Thymus (tissue), 11 donors: ENCODE measurements around the gene KLF15. TPM values are rescaled to one million over a fixed set of nuclear protein-coding genes. Genes with fewer than 3 reads are reported as not detected.

Experiments used
- DNase-seq, 9 donors: peaks; one replicate each; pipeline ENCODE4 v3.0.0-alpha.2; 2013; ENCODE audit warnings: low spot score in 9 of 9, low read depth in 6 of 9, missing footprints in 1 of 9
- H3K27ac ChIP-seq, 2 donors: one replicate each; pipeline ENCODE4 v1.5.1; 2013; ENCODE audit warnings: control low read depth in 1 of 2, low read depth in 1 of 2, low read length in 1 of 2, mild to moderate bottlenecking in 1 of 2, moderate library complexity in 1 of 2
- H3K27me3 ChIP-seq, 2 donors: one replicate each; pipeline ENCODE4 v1.5.1; 2013; ENCODE audit warnings: low read length in 1 of 2; ENCODE audit not compliant: control insufficient read depth in 2 of 2, insufficient read depth in 1 of 2
- H3K36me3 ChIP-seq, 2 donors: one replicate each; pipeline ENCODE4 v1.5.1; 2013; ENCODE audit warnings: low read length in 1 of 2, mild to moderate bottlenecking in 1 of 2, moderate library complexity in 1 of 2; ENCODE audit not compliant: control insufficient read depth in 2 of 2, insufficient read depth in 2 of 2
- H3K4me1 ChIP-seq, 2 donors: one replicate each; pipeline ENCODE4 v1.5.1; 2013; ENCODE audit warnings: low read length in 2 of 2; ENCODE audit not compliant: control insufficient read depth in 2 of 2, insufficient read depth in 2 of 2
- H3K4me3 ChIP-seq, 2 donors: one replicate each; pipeline ENCODE4 v1.5.1; 2013; ENCODE audit warnings: low read length in 2 of 2, control low read depth in 1 of 2, mild to moderate bottlenecking in 1 of 2
- H3K9me3 ChIP-seq, 2 donors: one replicate each; pipeline ENCODE4 v1.5.1; 2013; ENCODE audit warnings: low read length in 1 of 2, mild to moderate bottlenecking in 1 of 2; ENCODE audit not compliant: control insufficient read depth in 2 of 2, insufficient read depth in 1 of 2
- WGBS: extraction: QIAGEN DNeasy Blood & Tissue Kit; methylation state at CpG from one replicate; pipeline ENCODE4 v1.1.7; 2013; 5-methylcytosine and 5-hydroxymethylcytosine counted together
- polyA plus RNA-seq: library from polyadenylated mRNA; stranded (reverse); fragments of 200-250 nt; gene quantifications from one replicate; pipeline ENCODE4 v1.2.3, GENCODE V29; 2013
- total RNA-seq: library from RNA; stranded (reverse); fragments of 120-200 nt; gene quantifications from one replicate; pipeline ENCODE4 v1.2.4, GENCODE V29; 2013
- donor health status: healthy.

KLF15 gene
- total and polyA plus RNA-seq, 2 donors = 0.28 to 7.6 TPM

DNA sequence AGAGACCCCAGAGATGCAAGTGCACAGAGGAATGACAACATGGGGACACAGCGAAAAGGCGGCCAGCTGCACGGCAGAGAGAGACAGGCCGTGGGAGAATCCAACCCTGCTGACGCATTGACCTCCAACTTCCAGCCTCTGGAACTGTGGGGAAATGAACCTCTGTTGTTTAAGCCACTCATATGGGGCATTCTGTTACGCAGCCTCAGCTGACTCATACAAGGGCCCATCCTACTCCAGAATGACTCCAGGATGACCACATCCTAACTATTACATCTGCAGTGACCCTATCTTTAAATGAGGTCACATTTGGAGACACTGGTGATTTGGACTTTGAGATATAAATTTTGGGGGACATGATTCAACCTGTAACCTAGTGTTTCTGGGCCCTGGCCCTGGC, 44.0 kb downstream of the KLF15 start:
- no peaks in the 10 kb centered on the region for H3K27me3 ChIP-seq
- H3K36me3 ChIP-seq = no peaks in the 10 kb centered on the region
- no peak overlapping the region for H3K27ac ChIP-seq
- peaks cover 0 to 7% of the 10 kb centered on the region in 2 donors for H3K9me3 ChIP-seq
- no peak for DNase-seq
- H3K4me1 ChIP-seq = no peaks in the 10 kb centered on the region
- 98% methylated on average over 6 of the region's 6 CpGs for WGBS
- no peak overlapping the region for H3K4me3 ChIP-seq

DNA sequence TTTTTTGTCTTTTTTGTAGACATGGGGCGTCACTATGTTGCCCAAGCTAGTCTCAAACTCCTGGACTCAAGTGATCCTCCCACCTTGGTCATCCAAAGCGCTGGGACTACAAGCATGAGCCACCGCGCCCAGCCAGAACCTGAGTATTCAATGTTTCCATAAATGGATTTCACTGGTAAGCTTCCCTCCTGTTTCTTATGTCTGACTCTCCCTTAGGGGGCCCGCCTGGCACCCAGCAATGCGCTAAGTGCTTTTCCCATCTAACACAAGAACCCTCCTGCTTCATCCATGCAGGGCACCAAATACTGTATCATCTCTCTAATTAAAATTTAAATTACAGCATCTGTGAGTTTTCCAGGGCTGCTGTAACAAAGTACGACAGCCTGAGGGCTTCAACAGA, 44.9 kb downstream of the KLF15 start:
- Histone ChIP-seq H3K4me1 (no peaks in the 10 kb centered on the region), H3K27ac (no peak overlapping the region), H3K27me3 (no peaks in the 10 kb centered on the region), H3K4me3 (no peak overlapping the region), H3K36me3 (no peaks in the 10 kb centered on the region), H3K9me3 (peaks cover 0 to 7% of the 10 kb centered on the region in 2 donors)
- DNase-seq = no peak
- WGBS = 98% methylated on average over 7 of the region's 7 CpGs

DNA sequence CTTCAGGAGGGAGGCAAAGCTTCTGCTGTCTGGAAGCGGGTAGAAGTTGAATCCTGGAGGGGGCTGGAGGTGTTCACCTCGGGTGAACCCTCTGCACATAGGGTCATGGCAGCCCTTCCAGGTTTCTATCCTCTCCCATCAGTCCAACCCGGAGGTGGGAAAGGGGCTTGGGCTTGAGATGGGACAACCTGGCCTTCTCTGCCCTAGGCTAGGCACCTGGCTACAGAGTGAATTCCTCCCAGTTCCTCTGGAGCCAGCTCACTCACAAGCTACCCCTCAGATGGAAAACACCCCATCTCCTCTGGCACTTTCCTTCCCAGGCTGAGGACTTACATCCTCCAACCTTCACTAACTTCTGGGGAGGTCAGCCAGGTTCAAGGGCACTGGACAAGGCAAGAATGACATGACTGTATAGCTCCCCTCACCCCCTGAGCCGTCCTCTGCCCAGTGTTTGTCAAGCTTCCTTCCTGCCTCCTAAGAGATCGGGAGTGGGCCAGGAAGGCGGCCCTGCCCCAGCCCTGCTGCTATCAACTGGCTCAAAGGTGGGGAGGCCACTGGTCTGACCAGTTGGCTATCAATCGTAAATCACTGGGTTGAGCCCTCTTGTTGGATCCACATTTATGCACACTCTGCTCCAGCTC, 45.8 kb downstream of the KLF15 start:
- DNase-seq = no peak

DNA sequence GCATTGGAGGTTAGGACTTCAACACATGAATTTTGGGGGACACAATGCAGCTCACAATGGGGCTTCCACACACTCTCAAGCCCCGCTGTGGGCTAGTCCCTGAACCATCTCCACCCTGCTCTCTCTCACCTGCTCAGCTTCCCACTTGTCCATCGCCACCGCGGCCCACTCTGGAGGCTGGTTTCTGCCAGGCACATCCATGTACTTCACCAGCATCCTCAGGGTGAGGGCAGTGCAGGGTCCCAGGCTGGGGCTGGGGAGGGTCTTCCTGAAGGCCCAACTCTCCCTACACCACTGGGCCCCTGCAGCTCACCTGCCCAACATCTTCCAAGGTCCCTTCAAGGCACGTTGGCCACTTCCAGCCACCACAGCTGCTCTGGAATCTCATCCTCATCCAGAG, 46.4 kb downstream of the KLF15 start:
- H3K27me3 ChIP-seq = no peaks in the 10 kb centered on the region
- peaks cover 0 to 7% of the 10 kb centered on the region in 2 donors for H3K9me3 ChIP-seq
- no peaks in the 10 kb centered on the region for H3K4me1 ChIP-seq
- no peak for DNase-seq
- no peak overlapping the region for H3K27ac ChIP-seq
- WGBS = 86% methylated on average over 5 of the region's 5 CpGs
- H3K4me3 ChIP-seq = no peak overlapping the region
- H3K36me3 ChIP-seq = no peaks in the 10 kb centered on the region

More for the DNA sequence above, 45.8 kb downstream of the KLF15 start:
- no peaks in the 10 kb centered on the region for H3K4me1 ChIP-seq
- 91% methylated on average over 7 of the region's 7 CpGs for WGBS
- no peak overlapping the region for H3K27ac ChIP-seq
- no peaks in the 10 kb centered on the region for H3K36me3 ChIP-seq
- H3K4me3 ChIP-seq = no peak overlapping the region
- H3K27me3 ChIP-seq = no peaks in the 10 kb centered on the region
- H3K9me3 ChIP-seq = peaks cover 0 to 7% of the 10 kb centered on the region in 2 donors

DNA sequence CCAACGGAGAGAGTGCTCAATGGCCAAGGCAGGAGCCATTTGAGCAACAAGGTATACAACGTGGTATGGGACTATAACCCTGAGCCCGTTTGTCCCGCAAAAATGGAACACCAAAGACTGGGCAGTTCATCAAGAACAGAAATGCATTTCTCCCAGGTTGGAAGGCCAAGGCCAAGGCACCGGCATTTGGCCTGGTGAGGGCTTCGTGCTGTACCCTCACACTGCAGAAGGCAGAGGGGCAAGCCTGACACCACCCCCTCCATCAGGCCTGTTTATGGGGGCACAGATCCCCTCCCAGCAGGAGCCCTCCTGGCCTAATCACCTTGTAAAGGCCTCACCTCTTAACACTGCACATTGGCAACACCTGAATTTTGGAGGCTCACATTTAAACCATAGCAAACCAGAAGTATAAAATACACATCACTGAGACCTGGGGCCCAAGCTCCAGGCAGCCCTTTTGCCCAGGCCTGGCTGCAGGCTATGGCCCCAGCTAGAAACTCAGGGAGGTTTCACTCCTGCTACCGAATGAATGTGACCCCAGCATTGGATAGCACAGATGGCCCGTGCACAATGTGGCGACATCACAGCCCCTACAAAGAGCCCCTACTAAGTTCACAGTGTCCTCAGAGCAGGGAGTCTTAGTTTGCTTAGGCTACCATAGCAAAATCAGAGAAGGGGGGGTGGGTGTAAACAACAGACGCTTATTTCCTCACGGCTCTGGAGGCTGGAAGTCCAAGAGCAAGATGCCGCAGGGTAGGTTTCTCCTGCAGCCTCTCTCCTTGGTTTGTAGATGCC, 47.1 kb downstream of the KLF15 start:
- Histone ChIP-seq H3K4me1 (no peaks in the 10 kb centered on the region), H3K36me3 (no peaks in the 10 kb centered on the region), H3K27me3 (no peaks in the 10 kb centered on the region), H3K27ac (no peak overlapping the region), H3K9me3 (peaks cover 0 to 7% of the 10 kb centered on the region in 2 donors), H3K4me3 (no peak overlapping the region)
- 92% methylated on average over 12 of the region's 12 CpGs for WGBS
- DNase-seq = no peak

DNA sequence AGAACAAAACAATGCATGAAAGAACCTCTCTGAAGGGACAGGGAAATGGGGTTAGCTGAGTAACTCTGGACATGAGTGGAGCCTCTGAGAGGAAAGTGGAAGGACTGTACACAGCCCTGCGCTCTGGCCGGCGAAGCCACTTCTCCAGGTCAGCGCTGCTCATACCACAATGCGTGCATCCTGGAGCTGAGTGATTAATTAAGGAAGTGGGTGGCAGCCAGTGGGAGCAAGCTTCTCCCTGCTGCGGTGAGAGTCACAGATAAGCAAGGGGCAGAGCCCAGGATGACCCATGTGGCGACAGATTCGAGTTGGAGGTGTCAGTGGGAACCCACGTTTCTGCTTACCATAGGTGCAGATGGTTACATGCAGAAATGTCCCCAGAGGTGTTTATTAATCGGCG, 48.0 kb downstream of the KLF15 start:
- no peaks in the 10 kb centered on the region for H3K27me3 ChIP-seq
- H3K4me3 ChIP-seq = no peak overlapping the region
- H3K27ac ChIP-seq = no peak overlapping the region
- peaks cover 0 to 7% of the 10 kb centered on the region in 2 donors for H3K9me3 ChIP-seq
- no peaks in the 10 kb centered on the region for H3K4me1 ChIP-seq
- 37% methylated on average over 11 of the region's 11 CpGs for WGBS
- no peaks in the 10 kb centered on the region for H3K36me3 ChIP-seq
- no peak for DNase-seq

DNA sequence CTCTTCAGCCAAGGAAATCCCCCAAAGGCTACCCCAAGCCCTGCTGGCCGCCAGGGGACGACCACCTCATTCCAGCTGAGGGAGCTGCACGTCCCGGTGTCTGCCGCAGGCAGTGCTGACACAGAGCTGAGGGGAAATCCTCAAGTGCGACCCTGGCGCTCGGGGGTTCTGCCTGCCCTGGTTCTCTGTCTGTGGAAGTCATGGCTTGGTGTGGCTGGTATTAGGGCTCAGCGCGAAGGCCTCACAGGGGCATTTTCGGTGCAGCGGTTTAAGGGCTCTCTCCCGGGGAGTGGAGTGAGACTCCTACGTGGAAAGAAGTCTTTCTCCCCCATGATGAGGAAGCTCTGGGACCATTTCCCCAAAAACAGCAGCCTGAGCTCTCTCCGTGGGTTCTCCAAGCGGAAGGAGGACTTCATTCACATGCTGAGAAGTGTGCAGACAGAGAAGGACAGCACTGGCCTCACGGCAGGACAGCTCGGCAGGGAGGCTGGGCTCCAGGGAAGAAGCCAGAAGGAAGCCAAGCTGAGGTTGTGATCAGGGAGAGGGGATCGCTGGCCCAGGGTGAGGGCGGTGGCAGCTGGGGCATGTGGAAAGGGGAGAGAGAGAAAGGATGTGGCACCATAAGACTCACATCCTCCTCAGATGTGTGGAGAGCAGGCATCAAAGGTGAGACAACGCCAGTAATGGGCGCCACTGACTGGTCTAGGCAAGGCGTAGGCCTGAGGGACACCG, 48.6 kb downstream of the KLF15 start:
- no peak overlapping the region for H3K27ac ChIP-seq
- no peak overlapping the region for H3K4me3 ChIP-seq
- H3K4me1 ChIP-seq = no peaks in the 10 kb centered on the region
- no peak for DNase-seq
- peaks cover 0 to 7% of the 10 kb centered on the region in 2 donors for H3K9me3 ChIP-seq
- H3K36me3 ChIP-seq = no peaks in the 10 kb centered on the region
- WGBS = 95% methylated on average over 24 of the region's 24 CpGs
- H3K27me3 ChIP-seq = no peaks in the 10 kb centered on the region

DNA sequence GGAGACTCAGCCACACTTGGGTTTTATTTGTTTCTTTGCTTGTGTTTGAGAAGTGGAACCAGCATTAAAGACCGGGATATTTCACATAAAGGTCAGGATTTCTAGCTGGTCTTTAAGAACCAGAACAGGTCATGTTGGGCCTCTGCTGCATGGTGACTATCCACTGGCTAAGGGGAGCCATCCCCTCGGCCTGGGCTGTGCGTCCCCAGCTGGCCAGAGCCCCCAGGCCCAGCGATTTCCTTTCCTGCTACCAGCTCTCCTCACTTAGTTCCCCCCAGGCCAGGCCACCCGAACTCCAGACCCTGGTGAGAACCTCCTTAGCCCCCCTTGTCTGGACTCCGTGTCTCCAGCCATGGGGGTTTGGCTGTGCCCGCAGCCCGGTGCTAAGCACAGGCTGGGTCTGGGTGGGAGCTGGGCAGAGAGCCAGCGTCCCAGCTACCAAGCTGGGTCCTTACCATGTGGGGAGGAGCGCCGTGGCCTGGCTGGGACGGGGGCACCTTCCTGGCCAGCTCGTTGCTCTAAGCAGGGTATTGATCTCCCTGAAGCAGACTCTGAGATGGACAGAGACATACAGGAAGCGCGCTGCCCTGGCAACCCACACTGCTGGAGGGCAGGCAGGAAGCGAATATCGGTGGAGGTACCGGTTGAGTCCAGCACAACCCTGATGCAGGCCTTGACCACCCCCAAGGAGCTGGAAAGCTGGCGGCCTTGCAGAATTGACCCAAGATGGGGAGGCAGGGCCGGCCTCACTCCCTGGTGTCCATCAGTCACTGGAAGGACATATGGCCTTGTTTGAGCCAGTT, 49.4 kb downstream of the KLF15 start:
- no peaks in the 10 kb centered on the region for H3K4me1 ChIP-seq
- no peaks in the 10 kb centered on the region for H3K27me3 ChIP-seq
- H3K4me3 ChIP-seq = no peak overlapping the region
- H3K36me3 ChIP-seq = no peaks in the 10 kb centered on the region
- WGBS = 94% methylated on average over 20 of the region's 20 CpGs
- peaks cover 0 to 7% of the 10 kb centered on the region in 2 donors for H3K9me3 ChIP-seq
- DNase-seq = no peak
- no peak overlapping the region for H3K27ac ChIP-seq
